SW 1271 (cell line): ENCODE measurements around the gene CSTF3.
"Not testable (repeated sequence)": the region's sequence is repeated elsewhere in the genome, so short reads cannot be mapped to it uniquely, and the experiment has no call there.

Experiments
- DNase-seq, 2 experiments: peaks; one replicate each; lab custom pipeline; 2025; lab: John Stamatoyannopoulos, UW

The CSTF3 gene

GRCh38 chr11:33161120-33162005 lies at the start of gene CSTF3:
TSS of gene CSTF3 (minus strand) at chr11:33161480. CDS start at chr11:33161325, 155 bp downstream.
- DNase-seq = peak; percentile 98

GRCh38 chr11:33208150-33208549 lies 46.9 kb upstream of the CSTF3 start:
- DNase-seq = no peak

DNA sequence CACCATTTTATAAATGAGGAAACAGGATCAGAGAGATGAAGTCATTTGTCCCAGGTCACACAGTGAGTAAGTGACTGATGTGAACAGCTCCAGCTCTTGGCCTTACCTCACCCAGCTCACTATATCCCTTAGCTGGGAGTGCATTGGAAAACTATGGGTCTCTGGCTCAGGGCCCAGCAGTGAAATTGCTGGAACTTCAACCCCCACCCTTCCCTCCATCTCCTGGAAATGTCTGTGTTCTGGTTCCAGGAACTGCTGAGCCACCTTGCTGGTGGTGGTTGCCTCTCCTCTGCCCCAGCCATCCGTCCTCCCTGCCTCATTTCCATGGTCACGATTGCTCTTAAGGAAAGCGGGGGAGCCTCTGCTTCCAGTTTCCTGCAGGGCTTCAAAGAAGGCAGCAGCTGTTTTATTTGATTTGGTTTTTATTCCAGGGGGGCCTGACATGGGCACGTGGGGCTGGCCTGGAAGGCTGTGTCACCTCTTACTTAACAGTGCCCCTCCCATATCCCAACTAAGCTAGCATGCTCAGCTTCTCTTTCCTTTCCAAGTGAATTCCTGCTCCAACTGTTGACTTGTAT lies 46.2 kb upstream of the CSTF3 start:
- no peak for DNase-seq

DNA sequence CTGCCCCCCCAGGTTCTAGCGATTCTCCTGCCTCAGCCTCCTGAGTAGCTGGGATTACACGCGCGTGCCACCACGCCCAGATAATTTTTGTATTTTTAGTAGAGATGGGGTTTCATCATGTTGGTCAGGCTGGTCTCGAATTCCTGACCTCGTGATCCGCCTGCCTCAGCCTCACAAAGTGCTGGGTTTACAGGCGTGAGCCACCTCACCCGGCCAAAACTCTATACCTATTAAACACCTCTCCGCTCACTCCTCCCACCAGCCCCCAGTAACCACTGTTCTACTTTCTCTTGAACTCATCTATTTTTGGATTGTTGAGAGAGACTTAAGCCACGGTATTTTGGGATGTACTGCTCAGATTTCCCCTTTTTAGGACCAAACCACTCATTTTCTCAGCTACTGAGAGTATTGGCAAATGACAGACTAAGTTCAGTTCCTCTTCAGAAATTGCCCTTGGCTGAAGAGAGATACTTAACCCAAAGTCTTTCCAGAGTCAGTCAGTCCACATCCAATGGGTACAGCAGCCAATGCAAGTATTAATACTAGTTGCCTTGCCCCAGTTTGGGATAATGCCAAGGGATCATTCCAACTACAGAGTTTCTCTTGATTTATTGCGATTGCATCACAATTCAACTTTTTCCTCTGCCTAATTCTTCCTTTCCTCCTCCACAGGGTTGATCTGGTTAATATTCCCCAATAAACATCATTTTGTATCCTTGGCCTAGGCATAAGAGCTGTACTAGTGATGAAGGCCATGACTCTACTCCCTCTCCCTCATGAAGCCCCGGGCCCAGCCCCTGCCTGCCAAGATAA lies 36.8 kb upstream of the CSTF3 start:
- no peak for DNase-seq

DNA sequence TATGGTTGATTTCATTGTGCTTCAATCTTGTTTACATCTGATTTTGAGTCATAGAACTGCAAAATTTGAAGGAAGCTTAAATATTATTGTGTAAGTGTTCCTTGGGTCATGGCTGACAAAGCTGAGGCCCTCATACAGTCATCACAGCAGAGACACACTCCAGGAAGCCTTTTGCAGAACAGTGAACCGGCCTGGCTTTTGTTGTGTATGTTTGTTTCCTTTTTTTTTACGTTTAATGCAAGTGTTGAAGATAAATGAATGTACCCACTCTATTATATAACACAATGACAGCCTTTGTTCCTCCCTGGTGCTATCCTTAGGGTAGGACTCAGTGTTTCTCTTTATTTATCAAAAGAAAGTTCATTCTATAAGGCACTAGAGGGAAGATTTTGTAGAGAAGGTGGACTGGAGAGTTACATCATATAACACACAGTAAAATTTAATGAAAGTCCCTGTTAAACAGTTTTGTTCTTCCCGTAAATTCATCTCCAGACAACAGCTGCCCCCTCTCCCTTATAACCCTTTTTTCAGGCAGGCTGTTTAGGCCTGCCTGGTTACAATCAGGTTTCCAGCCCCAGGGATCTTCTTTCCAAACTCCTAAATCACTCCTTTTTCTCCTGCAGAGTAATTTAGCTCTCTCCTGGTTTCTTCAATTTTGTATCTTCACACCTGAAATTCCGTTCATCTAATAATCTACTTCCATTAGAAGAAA lies 34.3 kb upstream of the CSTF3 start:
- no peak for DNase-seq

DNA sequence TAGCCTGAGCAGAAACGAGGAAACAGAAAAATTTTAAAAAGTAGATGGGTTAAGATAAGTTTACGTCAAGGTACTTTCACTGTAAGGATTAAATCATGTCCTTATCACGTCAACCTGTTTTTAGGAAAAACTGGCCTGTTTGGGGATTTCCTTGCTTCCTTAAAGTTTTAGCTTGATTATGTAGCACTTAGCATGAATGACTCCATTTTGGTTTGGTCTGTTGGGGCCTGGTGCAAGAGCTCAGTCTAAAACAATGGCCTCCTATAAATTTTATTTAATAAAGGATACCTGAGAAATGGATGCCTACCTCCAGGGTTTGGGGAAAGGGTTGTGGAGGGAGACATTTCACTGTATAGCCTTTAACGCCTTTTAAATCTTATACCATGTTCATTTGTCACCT lies 33.2 kb upstream of the CSTF3 start:
- no peak for DNase-seq

DNA sequence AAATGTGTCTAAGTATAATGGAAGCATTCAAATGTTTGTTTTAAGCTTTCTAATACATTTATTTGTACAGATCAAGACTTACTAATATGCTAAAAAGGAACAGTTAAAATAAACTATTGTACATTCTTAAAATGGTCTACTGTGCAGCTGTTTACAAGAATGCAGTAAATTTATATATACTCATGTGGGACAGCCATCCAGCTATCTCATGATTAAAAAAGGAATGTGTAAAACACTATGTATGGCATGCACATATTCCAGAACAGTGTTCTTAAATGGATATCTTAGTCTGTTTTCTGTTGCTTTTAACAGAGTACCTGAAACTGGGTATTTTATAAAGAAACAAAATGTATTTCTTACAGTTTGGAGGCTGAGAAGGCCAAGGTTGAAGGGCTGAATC lies 30.2 kb upstream of the CSTF3 start:
- no peak for DNase-seq

- DNase-seq = no peak
Measured at GRCh38 chr11:33187998-33188722, 26.9 kb upstream of the CSTF3 start.

DNA sequence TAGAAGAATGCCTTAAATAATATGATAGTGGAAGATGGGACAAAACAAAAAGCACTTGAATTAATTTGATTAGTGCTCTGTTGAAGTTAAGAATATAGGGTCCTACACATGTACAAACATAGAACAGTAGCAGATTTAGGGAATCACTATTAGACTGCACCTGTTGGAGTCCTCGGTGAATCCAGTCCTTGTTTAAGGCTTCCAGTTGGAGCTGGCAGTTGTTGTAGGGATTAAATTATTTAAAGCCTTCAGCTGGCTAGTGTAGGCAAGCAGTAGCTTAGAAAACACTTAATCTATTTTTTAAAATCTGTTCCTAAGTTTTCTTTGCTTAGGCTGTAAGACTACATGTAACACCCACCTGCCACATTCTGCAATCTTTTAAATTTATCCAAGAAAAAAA lies 24.5 kb upstream of the CSTF3 start:
- DNase-seq = no peak

GRCh38 chr11:33182246-33182878 lies 21.1 kb upstream of the CSTF3 start:
- no peak for DNase-seq

GRCh38 chr11:33179348-33179803 lies 18.1 kb upstream of the CSTF3 start:
- no peak for DNase-seq

- DNase-seq = no peak
Measured at GRCh38 chr11:33178443-33179180, 17.3 kb upstream of the CSTF3 start.

GRCh38 chr11:33177676-33178336 lies 16.5 kb upstream of the CSTF3 start:
- DNase-seq = no peak

- DNase-seq = not testable (repeated sequence)
Measured at GRCh38 chr11:33176760-33177159, 15.5 kb upstream of the CSTF3 start.

DNA sequence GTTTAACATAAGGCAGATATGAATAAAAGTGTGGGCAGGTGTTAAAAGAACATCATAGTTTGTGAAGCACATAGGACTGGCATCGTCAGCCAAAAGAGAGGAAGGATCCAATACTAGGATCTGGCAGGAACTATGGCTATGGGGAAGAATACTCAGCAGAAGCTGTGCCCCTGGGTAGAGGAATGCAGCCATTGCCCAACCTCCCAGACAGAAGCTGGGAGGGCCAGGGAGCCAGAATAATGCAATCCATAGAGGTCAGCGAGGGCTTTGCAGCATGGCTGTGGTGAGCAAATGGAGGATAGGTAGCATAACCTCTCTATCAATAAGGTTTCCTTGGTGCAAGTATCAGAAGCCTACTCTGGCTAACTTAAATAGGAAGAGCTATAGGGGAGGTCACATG lies 11.7 kb upstream of the CSTF3 start:
- no peak for DNase-seq

DNA sequence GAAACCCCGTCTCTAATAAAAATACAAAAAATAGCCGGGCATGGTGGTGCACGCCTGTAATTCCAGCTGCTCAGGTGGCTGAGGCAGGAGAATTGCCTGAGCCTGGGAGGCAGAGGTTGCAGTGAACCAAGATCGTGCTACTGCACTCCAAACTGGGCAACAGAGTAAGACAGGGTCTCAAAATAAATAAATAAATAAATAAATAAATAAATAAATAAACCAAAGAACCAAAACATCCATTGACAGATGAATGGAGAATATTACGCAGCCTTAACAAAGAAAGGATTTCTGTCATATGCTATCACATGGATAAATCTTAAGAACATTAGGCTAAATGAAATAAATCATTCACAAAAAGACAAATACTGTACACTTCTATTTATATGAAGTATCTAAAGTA lies 11.1 kb upstream of the CSTF3 start:
- no peak for DNase-seq

- DNase-seq = no peak
Measured at GRCh38 chr11:33171251-33171650, 10.0 kb upstream of the CSTF3 start.

- no peak for DNase-seq
Measured at GRCh38 chr11:33168709-33169200, 7.5 kb upstream of the CSTF3 start.

GRCh38 chr11:33162831-33163230 lies 1.6 kb upstream of the CSTF3 start:
- no peak for DNase-seq
